Esophagus muscularis mucosa (tissue), 4 donors: Measurements from ENCODE around the gene RALGPS2. TPM values are rescaled to one million over a fixed set of nuclear protein-coding genes. Genes with fewer than 3 reads are reported as not detected.

Source experiments
- DNase-seq: peaks from one replicate; pipeline ENCODE4 v3.0.0-alpha.2; 2017; ENCODE audit errors: extremely low spot score
- H3K27ac ChIP-seq, 4 donors: fragments of 200-600 bp; sonication (generic); replicated peaks in 1 of 4; 1 replicate in 3 of 4; 2 replicates in 1 of 4; pipeline ENCODE4 v1.5.1; 2016 to 2019; ENCODE audit warnings: mild to moderate bottlenecking in 1 of 4
- H3K27me3 ChIP-seq, 4 donors: fragments of 200-600 bp; sonication (generic); one replicate each; pipeline versions ENCODE4 v1.5.1 to v1.6.0; 2016 to 2019
- H3K36me3 ChIP-seq, 4 donors: fragments of 200-600 bp; sonication (generic); one replicate each; pipeline ENCODE4 v1.5.1; 2016 to 2019
- H3K4me1 ChIP-seq, 4 donors: fragments of 200-600 bp; sonication (generic); one replicate each; pipeline ENCODE4 v1.5.1; 2016 to 2019
- H3K4me3 ChIP-seq, 4 donors: fragments of 200-600 bp; sonication (generic); 1 replicate in 2 of 4; 2 replicates in 2 of 4; pipeline ENCODE4 v1.5.1; 2016 to 2019; ENCODE audit warnings: mild to moderate bottlenecking in 4 of 4, moderate library complexity in 1 of 4
- H3K9me3 ChIP-seq, 4 donors: fragments of 200-600 bp; sonication (generic); 1 replicate in 3 of 4; 2 replicates in 1 of 4; pipeline ENCODE4 v1.5.1; 2016 to 2019
- CTCF ChIP-seq, 3 experiments: fragments of 200-600 bp in 2 of 3; fragments of 450-650 bp in 1 of 3; sonication (generic) in 2 of 3; IDR thresholded peaks; one replicate each; pipeline ENCODE4 v1.5.1; 2017 to 2019; ENCODE audit warnings: antibody characterized with exemption in 3 of 3, mild to moderate bottlenecking in 2 of 3, moderate library complexity in 1 of 3
- EP300 ChIP-seq: sonication (generic); formaldehyde crosslinking; IDR thresholded peaks from one replicate; pipeline ENCODE4 v1.6.1; 2017; ENCODE audit warnings: antibody characterized with exemption
- POLR2A ChIP-seq: fragments of 450-650 bp; IDR thresholded peaks from one replicate; pipeline ENCODE4 v1.6.1; 2017; ENCODE audit warnings: antibody characterized with exemption, moderate library complexity, mild to moderate bottlenecking, low read depth
- POLR2AphosphoS5 ChIP-seq, 2 donors: sonication (generic); formaldehyde crosslinking; IDR thresholded peaks; one replicate each; pipeline ENCODE4 v1.6.1; 2017; ENCODE audit warnings: antibody characterized with exemption in 2 of 2
- WGBS: methylation state at CpG from one replicate; pipeline ENCODE4 v1.1.5; 2018; 5-methylcytosine and 5-hydroxymethylcytosine counted together
- intact Hi-C: fragments of 100-400 bp; cut with DNase I; formaldehyde crosslinking; loops from one replicate; pipeline ENCODE4 v1.15.1; 2023
- total RNA-seq, 4 donors: library from RNA; depleted of rRNA; stranded (reverse); fragments of >200 nt; gene quantifications; one replicate each; pipeline versions ENCODE4 v1.1.0 to v1.2.1, GENCODE V29; 2016

Gene RALGPS2
- total RNA-seq, 4 donors from 2014 or later, result 9.3 to 22.8 (median 17.3) TPM

- intact Hi-C loops, result loop anchor here (5.0 kb wide), 1 partner anchor 62 kb away; the partner anchor contains the start of gene ANGPTL1
- H3K27ac ChIP-seq, result peak overlapping the region; percentile 81 to 92 (median 90)
- WGBS, result 68% methylated on average over 6 of the region's 6 CpGs
- DNase-seq, result peak; percentile 90
- H3K4me3 ChIP-seq, result no peak overlapping the region
- no peaks in the 10 kb centered on the region for H3K9me3 ChIP-seq
- TF ChIP-seq EP300 (no peak), POLR2A (no peak), POLR2AphosphoS5 (IDR thresholded peaks at IDR 0.05) (no peak), CTCF (IDR thresholded peaks at IDR 0.05) (no peak)
- H3K4me1 ChIP-seq, result peaks cover 62 to 99% (median 97%) of the 10 kb centered on the region in 4 donors
- H3K27me3 ChIP-seq, result no peaks in the 10 kb centered on the region
- H3K36me3 ChIP-seq, result no peaks in the 10 kb centered on the region
Measured at GRCh38 chr1:178933709-178934490, 208.9 kb downstream of the RALGPS2 start.

GRCh38 chr1:178934546-178934945 is 209.5 kb downstream of the RALGPS2 start:
- no peaks in the 10 kb centered on the region for H3K36me3 ChIP-seq
- H3K4me3 ChIP-seq, result no peak overlapping the region
- peak overlapping the region; percentile 81 to 92 (median 90) for H3K27ac ChIP-seq
- peak; percentile 60 for DNase-seq
- H3K4me1 ChIP-seq, result peaks cover 60 to 99% (median 97%) of the 10 kb centered on the region in 4 donors
- 59% methylated on average over 3 of the region's 3 CpGs for WGBS
- intact Hi-C loops, result loop anchor here (5.0 kb wide), 1 partner anchor 62 kb away; the partner anchor contains the start of gene ANGPTL1
- no peaks in the 10 kb centered on the region for H3K27me3 ChIP-seq
- no peak for TF ChIP-seq EP300
- no peak for TF ChIP-seq CTCF (IDR thresholded peaks at IDR 0.05)
- no peak for TF ChIP-seq POLR2A
- TF ChIP-seq POLR2AphosphoS5 (IDR thresholded peaks at IDR 0.05), result no peak
- no peaks in the 10 kb centered on the region for H3K9me3 ChIP-seq

- H3K4me3 ChIP-seq, result no peak overlapping the region
- H3K4me1 ChIP-seq, result peaks cover 54 to 99% (median 97%) of the 10 kb centered on the region in 4 donors
- no peaks in the 10 kb centered on the region for H3K36me3 ChIP-seq
- H3K27me3 ChIP-seq, result no peaks in the 10 kb centered on the region
- peak overlapping the region in 3 of 4 donors; percentile 53 to 91 (median 81) for H3K27ac ChIP-seq
- WGBS, result 67% methylated on average over 5 of the region's 5 CpGs
- TF ChIP-seq CTCF (IDR thresholded peaks at IDR 0.05), result no peak
- TF ChIP-seq EP300, result no peak
- no peak for TF ChIP-seq POLR2AphosphoS5 (IDR thresholded peaks at IDR 0.05)
- no peak for TF ChIP-seq POLR2A
- DNase-seq, result peak; percentile 86
- no peaks in the 10 kb centered on the region for H3K9me3 ChIP-seq
- intact Hi-C loops, result no loop called here
Measured at GRCh38 chr1:178935610-178936009, 210.6 kb downstream of the RALGPS2 start.

GRCh38 chr1:178937695-178938094 is 212.7 kb downstream of the RALGPS2 start:
- H3K27ac ChIP-seq, result peak overlapping the region; percentile 90 to 94 (median 92)
- H3K4me1 ChIP-seq, result peaks cover 36 to 97% (median 92%) of the 10 kb centered on the region in 4 donors
- H3K27me3 ChIP-seq, result no peaks in the 10 kb centered on the region
- intact Hi-C loops, result no loop called here
- TF ChIP-seq CTCF (IDR thresholded peaks at IDR 0.05), result no peak
- TF ChIP-seq EP300, result no peak
- no peak for TF ChIP-seq POLR2AphosphoS5 (IDR thresholded peaks at IDR 0.05)
- TF ChIP-seq POLR2A, result no peak
- no peaks in the 10 kb centered on the region for H3K36me3 ChIP-seq
- WGBS, result 37% methylated on average over 5 of the region's 5 CpGs
- peak overlapping the region in 1 of 4 donors; percentile 36 for H3K4me3 ChIP-seq
- H3K9me3 ChIP-seq, result no peaks in the 10 kb centered on the region
- peak; percentile 74 for DNase-seq
